Sigmoid colon (tissue), 7 donors: ENCODE measurements around the gene GPNMB. TPM values are rescaled to one million over a fixed set of nuclear protein-coding genes. Genes with fewer than 3 reads are reported as not detected.

Experiments
- DNase-seq: peaks from one replicate; pipeline ENCODE4 v3.0.0-alpha.2; 2019
- H3K27ac ChIP-seq, 4 donors: fragments of 200-600 bp; sonication (generic); one replicate each; pipeline ENCODE4 v1.5.1; 2016 to 2019; ENCODE audit warnings: mild to moderate bottlenecking in 1 of 4
- H3K27me3 ChIP-seq, 3 donors: fragments of 200-600 bp; sonication (generic); one replicate each; pipeline ENCODE4 v1.5.1; 2019; ENCODE audit warnings: mild to moderate bottlenecking in 1 of 3
- H3K36me3 ChIP-seq, 4 donors: fragments of 200-600 bp; sonication (generic); one replicate each; pipeline ENCODE4 v1.5.1; 2016 to 2019
- H3K4me1 ChIP-seq, 4 donors: fragments of 200-600 bp; sonication (generic); one replicate each; pipeline ENCODE4 v1.5.1; 2017 to 2019
- H3K4me3 ChIP-seq, 4 donors: fragments of 200-600 bp; sonication (generic); one replicate each; pipeline ENCODE4 v1.5.1; 2017 to 2019; ENCODE audit warnings: mild to moderate bottlenecking in 2 of 4, moderate library complexity in 1 of 4
- H3K9me3 ChIP-seq, 4 donors: fragments of 200-600 bp in 3 of 4; sonication (generic) in 3 of 4; one replicate each; pipeline versions ENCODE4 v1.5.1 to v1.6.1; 2013 to 2019
- EP300 ChIP-seq, 4 donors: sonication (generic); formaldehyde crosslinking; IDR thresholded peaks; one replicate each; pipeline ENCODE4 v1.6.1; 2017; ENCODE audit warnings: antibody characterized with exemption in 4 of 4
- POLR2A ChIP-seq, 2 donors: fragments of 450-650 bp; IDR thresholded peaks; one replicate each; pipeline ENCODE4 v1.6.1; 2016; ENCODE audit warnings: antibody characterized with exemption in 2 of 2, mild to moderate bottlenecking in 2 of 2, moderate library complexity in 2 of 2
- POLR2AphosphoS5 ChIP-seq, 4 donors: sonication (generic); formaldehyde crosslinking; IDR thresholded peaks; one replicate each; pipeline ENCODE4 v1.6.1; 2017; ENCODE audit warnings: antibody characterized with exemption in 4 of 4
- WGBS, 2 donors: extraction: QIAGEN DNeasy Blood & Tissue Kit; methylation state at CpG; one replicate each; pipeline ENCODE4 v1.1.7; 2013; 5-methylcytosine and 5-hydroxymethylcytosine counted together
- intact Hi-C: fragments of 100-400 bp; cut with DNase I; formaldehyde crosslinking; loops from one replicate; pipeline ENCODE4 v1.15.1; 2023
- polyA plus RNA-seq, 3 donors: library from polyadenylated mRNA; stranded (reverse); fragments of 200-250 nt; gene quantifications; one replicate each; pipeline ENCODE4 v1.2.3, GENCODE V29; 2013
- total RNA-seq, 4 donors: library from RNA; depleted of rRNA; stranded (reverse); fragments of >200 nt; gene quantifications; one replicate each; pipeline ENCODE4 v1.1.0, GENCODE V29; 2016
- TF ChIP-seq, protein P1 (sequence below), 4 experiments: fragments of 450-650 bp in 3 of 4; fragments of 200-600 bp in 1 of 4; IDR thresholded peaks; one replicate each; pipeline ENCODE4 v1.5.1; 2016 to 2019; ENCODE audit warnings: antibody characterized with exemption in 4 of 4, mild to moderate bottlenecking in 3 of 4, moderate library complexity in 2 of 4
- donor health status: healthy with polysubstance abuse.
- donor health status: Bipolar disorder and iron deficiency.
- donor health status: healthy.

Gene GPNMB
- total and polyA plus RNA-seq, 7 donors: 23.4 to 224 (median 88.1) TPM

DNA sequence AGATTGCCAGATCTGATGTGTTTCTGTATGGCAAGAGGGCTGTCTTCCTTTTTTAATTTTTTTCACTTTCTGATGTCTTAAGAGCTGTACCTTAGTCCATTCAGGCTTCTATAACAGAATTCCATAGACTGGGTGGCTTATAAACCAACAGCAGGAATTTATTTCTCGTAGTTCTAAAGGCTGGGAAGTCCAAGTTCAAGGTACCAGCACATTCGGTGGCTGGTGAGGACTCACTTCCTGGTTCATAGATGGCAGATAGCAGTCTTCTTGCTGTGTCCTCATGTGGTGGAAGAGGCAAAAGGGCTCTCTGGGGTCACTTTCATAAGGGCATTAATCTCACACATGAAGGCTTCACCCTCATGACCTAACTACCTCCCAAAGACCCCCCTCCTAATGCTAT, 20.8 kb downstream of the GPNMB start:
- intact Hi-C loops: no loop called here
- 91 to 92% methylated on average over 2 of the region's 2 CpGs for WGBS, 2 donors

DNA sequence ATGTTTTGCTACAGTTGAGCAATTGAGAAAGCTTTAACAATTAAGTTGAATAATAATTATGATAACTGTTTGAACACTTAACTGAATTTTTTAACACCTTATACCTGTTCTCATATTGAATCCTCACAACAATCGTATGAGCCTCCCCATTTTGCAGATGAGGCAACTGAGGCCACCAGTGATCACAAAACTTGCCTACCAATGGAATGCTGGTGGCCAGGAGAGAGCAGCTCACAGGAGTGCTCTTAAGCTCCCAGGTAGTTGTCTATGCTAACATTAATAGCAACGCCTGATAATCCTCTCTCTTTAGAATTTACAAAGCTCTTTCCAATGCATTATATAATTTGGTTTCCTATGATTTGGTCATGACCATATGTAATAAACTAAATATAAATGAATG, 21.6 kb downstream of the GPNMB start:
- no peaks in the 10 kb centered on the region for H3K9me3 ChIP-seq
- no peaks in the 10 kb centered on the region for H3K4me1 ChIP-seq
- H3K4me3 ChIP-seq: no peak overlapping the region
- 95 to 97% methylated on average over 2 of the region's 2 CpGs for WGBS, 2 donors
- no peaks in the 10 kb centered on the region for H3K27me3 ChIP-seq
- no peaks in the 10 kb centered on the region for H3K36me3 ChIP-seq
- TF ChIP-seq POLR2A (IDR thresholded peaks at IDR 0.05) (no peak), POLR2AphosphoS5 (IDR thresholded peaks at IDR 0.05) (no peak), EP300 (IDR thresholded peaks at IDR 0.05) (no peak)
- TF ChIP-seq, protein P1, sequence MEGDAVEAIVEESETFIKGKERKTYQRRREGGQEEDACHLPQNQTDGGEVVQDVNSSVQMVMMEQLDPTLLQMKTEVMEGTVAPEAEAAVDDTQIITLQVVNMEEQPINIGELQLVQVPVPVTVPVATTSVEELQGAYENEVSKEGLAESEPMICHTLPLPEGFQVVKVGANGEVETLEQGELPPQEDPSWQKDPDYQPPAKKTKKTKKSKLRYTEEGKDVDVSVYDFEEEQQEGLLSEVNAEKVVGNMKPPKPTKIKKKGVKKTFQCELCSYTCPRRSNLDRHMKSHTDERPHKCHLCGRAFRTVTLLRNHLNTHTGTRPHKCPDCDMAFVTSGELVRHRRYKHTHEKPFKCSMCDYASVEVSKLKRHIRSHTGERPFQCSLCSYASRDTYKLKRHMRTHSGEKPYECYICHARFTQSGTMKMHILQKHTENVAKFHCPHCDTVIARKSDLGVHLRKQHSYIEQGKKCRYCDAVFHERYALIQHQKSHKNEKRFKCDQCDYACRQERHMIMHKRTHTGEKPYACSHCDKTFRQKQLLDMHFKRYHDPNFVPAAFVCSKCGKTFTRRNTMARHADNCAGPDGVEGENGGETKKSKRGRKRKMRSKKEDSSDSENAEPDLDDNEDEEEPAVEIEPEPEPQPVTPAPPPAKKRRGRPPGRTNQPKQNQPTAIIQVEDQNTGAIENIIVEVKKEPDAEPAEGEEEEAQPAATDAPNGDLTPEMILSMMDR (IDR thresholded peaks at IDR 0.05): no peak
- intact Hi-C loops: no loop called here
- H3K27ac ChIP-seq: no peak overlapping the region
- DNase-seq: no peak

More for the DNA sequence above, 20.8 kb downstream of the GPNMB start:
- no peak for DNase-seq
- Histone ChIP-seq H3K9me3 (no peaks in the 10 kb centered on the region), H3K36me3 (no peaks in the 10 kb centered on the region), H3K27me3 (no peaks in the 10 kb centered on the region), H3K4me3 (no peak overlapping the region), H3K4me1 (no peaks in the 10 kb centered on the region), H3K27ac (no peak overlapping the region)
- TF ChIP-seq EP300 (IDR thresholded peaks at IDR 0.05) (no peak), POLR2AphosphoS5 (IDR thresholded peaks at IDR 0.05) (no peak), POLR2A (IDR thresholded peaks at IDR 0.05) (no peak)
- TF ChIP-seq, protein P1 (IDR thresholded peaks at IDR 0.05): no peak

DNA sequence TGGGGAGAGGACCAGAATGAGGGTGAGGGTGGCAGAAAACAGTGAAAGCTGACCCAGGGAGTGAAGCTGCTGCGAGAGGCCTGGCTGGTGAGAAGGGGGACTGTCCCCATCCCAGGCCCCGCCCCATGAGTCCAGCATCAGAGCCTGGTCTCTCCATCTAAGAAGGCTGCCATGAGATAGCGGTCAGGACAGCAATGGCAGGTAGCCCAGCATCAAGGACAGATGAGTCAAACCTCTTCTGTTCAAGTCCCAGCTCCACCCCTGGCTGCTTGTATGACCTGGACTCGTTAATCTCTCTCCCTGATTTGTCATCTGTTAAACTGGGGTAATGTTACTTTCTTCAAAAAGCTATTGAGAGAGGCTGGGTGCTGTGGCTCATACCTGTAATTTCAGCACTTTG, 22.2 kb downstream of the GPNMB start:
- Histone ChIP-seq H3K9me3 (no peaks in the 10 kb centered on the region), H3K4me1 (no peaks in the 10 kb centered on the region), H3K27ac (no peak overlapping the region), H3K36me3 (no peaks in the 10 kb centered on the region), H3K27me3 (no peaks in the 10 kb centered on the region), H3K4me3 (no peak overlapping the region)
- intact Hi-C loops: no loop called here
- TF ChIP-seq POLR2A (IDR thresholded peaks at IDR 0.05): no peak
- no peak for TF ChIP-seq EP300 (IDR thresholded peaks at IDR 0.05)
- TF ChIP-seq, protein P1 (IDR thresholded peaks at IDR 0.05): no peak
- no peak for TF ChIP-seq POLR2AphosphoS5 (IDR thresholded peaks at IDR 0.05)
- no peak for DNase-seq
- WGBS, 2 donors: 73 to 88% methylated on average over 4 of the region's 4 CpGs

DNA sequence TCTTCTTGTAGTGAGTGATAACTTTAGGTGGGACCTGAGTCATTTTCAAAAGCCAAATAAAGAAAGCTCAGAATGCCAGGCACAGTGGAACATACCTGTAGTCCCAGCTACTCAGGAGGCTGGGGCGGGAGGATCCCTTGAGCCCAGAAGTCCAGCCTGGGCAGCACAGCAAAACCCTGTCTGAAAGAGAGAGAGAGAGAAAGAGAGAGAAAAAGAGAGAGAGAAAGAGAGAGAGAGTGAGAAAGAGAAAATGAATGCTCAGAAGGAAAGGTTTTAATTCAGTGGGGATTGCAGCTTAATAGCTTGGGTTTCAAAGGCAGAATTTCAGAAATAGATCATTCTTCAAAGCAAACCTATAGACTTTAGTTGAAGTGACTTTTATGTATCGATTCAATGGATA, 25.7 kb downstream of the GPNMB start:
- intact Hi-C loops: no loop called here
- WGBS, 2 donors: 88 to 93% methylated on average over 2 of the region's 2 CpGs
- H3K27ac ChIP-seq: no peak overlapping the region

More for the DNA sequence above, 25.7 kb downstream of the GPNMB start:
- no peaks in the 10 kb centered on the region for H3K27me3 ChIP-seq
- no peaks in the 10 kb centered on the region for H3K36me3 ChIP-seq
- H3K4me3 ChIP-seq: no peak overlapping the region
- TF ChIP-seq POLR2AphosphoS5 (IDR thresholded peaks at IDR 0.05) (no peak), EP300 (IDR thresholded peaks at IDR 0.05) (no peak), POLR2A (IDR thresholded peaks at IDR 0.05) (no peak)
- TF ChIP-seq, protein P1 (IDR thresholded peaks at IDR 0.05): no peak
- no peaks in the 10 kb centered on the region for H3K9me3 ChIP-seq
- no peak for DNase-seq
- H3K4me1 ChIP-seq: no peaks in the 10 kb centered on the region
